Neuronal stem cell (in vitro differentiated cells): ENCODE data around the gene LCN10. TPM values are rescaled to one million over a fixed set of nuclear protein-coding genes. Genes with fewer than 3 reads are reported as not detected.

Experiments
- small RNA-seq: library from polyadenylated mRNA; stranded (forward); fragments of <200 nt; extraction: miRNeasy Mini kit (QIAGEN cat#:217004); gene quantifications from one replicate; pipeline ENCODE3, GENCODE V24; 2013; ENCODE audit not compliant: insufficient read depth

LCN10 gene

Small RNAs within 50 kb of the gene (small RNA-seq; reads per million reads assigned to genes)
- gene ATP6V1G1P3: not detected
- not detected for gene MIR6722
